OCI-LY1 (cell line): ENCODE data around the gene LAMA3.

ENCODE experiments used
- EZH2 ChIP-seq: fragments of 200-600 bp; sonication (generic), shearing (Covaris generic); IDR thresholded peaks from 2 replicates; pipeline ENCODE4 v1.8.0; 2017; ENCODE audit warnings: borderline replicate concordance, mixed run types, mild to moderate bottlenecking, antibody characterized with exemption, low read length, moderate library complexity, mixed read lengths
- TF ChIP-seq, protein P1 (sequence below): fragments of 200-600 bp; sonication (generic), shearing (Covaris generic); IDR thresholded peaks from 2 replicates; pipeline ENCODE4 v1.5.1; 2017; ENCODE audit warnings: mild to moderate bottlenecking, antibody characterized with exemption, low read length, moderate library complexity, mixed read lengths

GRCh38 chr18:23689616-23690504 lies 607 bp downstream of the LAMA3 start:
- TF ChIP-seq, protein P1, sequence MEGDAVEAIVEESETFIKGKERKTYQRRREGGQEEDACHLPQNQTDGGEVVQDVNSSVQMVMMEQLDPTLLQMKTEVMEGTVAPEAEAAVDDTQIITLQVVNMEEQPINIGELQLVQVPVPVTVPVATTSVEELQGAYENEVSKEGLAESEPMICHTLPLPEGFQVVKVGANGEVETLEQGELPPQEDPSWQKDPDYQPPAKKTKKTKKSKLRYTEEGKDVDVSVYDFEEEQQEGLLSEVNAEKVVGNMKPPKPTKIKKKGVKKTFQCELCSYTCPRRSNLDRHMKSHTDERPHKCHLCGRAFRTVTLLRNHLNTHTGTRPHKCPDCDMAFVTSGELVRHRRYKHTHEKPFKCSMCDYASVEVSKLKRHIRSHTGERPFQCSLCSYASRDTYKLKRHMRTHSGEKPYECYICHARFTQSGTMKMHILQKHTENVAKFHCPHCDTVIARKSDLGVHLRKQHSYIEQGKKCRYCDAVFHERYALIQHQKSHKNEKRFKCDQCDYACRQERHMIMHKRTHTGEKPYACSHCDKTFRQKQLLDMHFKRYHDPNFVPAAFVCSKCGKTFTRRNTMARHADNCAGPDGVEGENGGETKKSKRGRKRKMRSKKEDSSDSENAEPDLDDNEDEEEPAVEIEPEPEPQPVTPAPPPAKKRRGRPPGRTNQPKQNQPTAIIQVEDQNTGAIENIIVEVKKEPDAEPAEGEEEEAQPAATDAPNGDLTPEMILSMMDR = no peak
- no peak for TF ChIP-seq EZH2
